K562 (cell line): ENCODE results near the gene FLVCR2. TPM values are rescaled to one million over a fixed set of nuclear protein-coding genes. Genes with fewer than 3 reads are reported as not detected.

Source experiments
- ATAC-seq: fragments of 200-7000 bp; cut with Tn5 transposase; 3 replicates; pipeline ENCODE4 v1.9.1; 2020; ENCODE audit warnings: moderate library complexity
- BruUV-seq: library from RNA; stranded (reverse); fragments of 400-500 nt; replicated peaks from 2 replicates; lab custom pipeline; 2021; lab: Mats Ljungman, UMichigan
- CTCF ChIA-PET: fragments of 300-600 bp; formaldehyde crosslinking; extraction: SDS; loops from one replicate; lab custom pipeline; 2021; ENCODE audit warnings: low intra/inter-chr PET ratio; lab: Yijun Ruan, JAX
- POLR2A ChIA-PET: fragments of 300-600, 350-650 bp; sonication (Branson Sonifier 250); formaldehyde crosslinking; extraction: SDS; loops from one replicate; lab custom pipeline; 2021; ENCODE audit warnings: antibody characterized with exemption, inconsistent platforms; lab: Yijun Ruan, JAX
- DNase-seq, 4 experiments: peaks; one replicate each; pipeline versions ENCODE4 v3.0.0 to v3.0.0-alpha.2; 2011 to 2018; ENCODE audit warnings: low spot score in 3 of 4, mixed read lengths in 3 of 4; ENCODE audit errors: extremely low read depth in 1 of 4
- FAIRE-seq: peaks from 2 replicates; lab custom pipeline; 2011; peaks lifted over from hg19 to GRCh38; lab: Jason Lieb, UNC
- H2AFZ ChIP-seq: 2 replicates; pipeline ENCODE4 v1.6.0; 2011; ENCODE audit warnings: low read depth, low read length, control low read depth, inconsistent platforms
- H3K27ac ChIP-seq: fragments of 200-600 bp; 3 replicates; pipeline ENCODE4 v1.8.0; 2011; ENCODE audit warnings: low read depth, mild to moderate bottlenecking, control low read depth, inconsistent platforms, low read length, moderate library complexity, mixed read lengths; ENCODE audit errors: extremely low read depth
- H3K27me3 ChIP-seq, 2 experiments: fragments of 300-600 bp in 1 of 2; 2 replicates in 1 of 2; 3 replicates in 1 of 2; pipeline versions ENCODE4 v1.6.0 to v1.8.0; 2011; ENCODE audit warnings: inconsistent platforms in 2 of 2, low read length in 2 of 2, mild to moderate bottlenecking in 1 of 2, mixed read lengths in 1 of 2, moderate library complexity in 1 of 2; ENCODE audit not compliant: control insufficient read depth in 2 of 2, insufficient read depth in 2 of 2
- H3K36me3 ChIP-seq: fragments of 300-600 bp; 3 replicates; pipeline ENCODE4 v1.8.0; 2011; ENCODE audit warnings: mild to moderate bottlenecking, low read length, inconsistent platforms; ENCODE audit not compliant: control insufficient read depth, insufficient read depth
- H3K4me1 ChIP-seq, 2 experiments: fragments of 200-600 bp in 1 of 2; replicated peaks in 1 of 2; 2 replicates in 1 of 2; 3 replicates in 1 of 2; pipeline versions ENCODE4 v1.5.1 to v1.8.0; 2011; ENCODE audit warnings: inconsistent platforms in 2 of 2, low read length in 2 of 2, mild to moderate bottlenecking in 1 of 2, mixed read lengths in 1 of 2, moderate library complexity in 1 of 2; ENCODE audit not compliant: control insufficient read depth in 2 of 2, insufficient read depth in 2 of 2
- H3K4me2 ChIP-seq: 2 replicates; pipeline ENCODE4 v1.6.1; 2011; ENCODE audit warnings: low read length, control low read depth, inconsistent platforms, mixed read lengths; ENCODE audit not compliant: insufficient read depth
- H3K4me3 ChIP-seq: fragments of 200-600 bp; sonication (generic), shearing (Covaris generic); 2 replicates; pipeline ENCODE4 v1.5.1; 2016; ENCODE audit warnings: control low read depth, inconsistent platforms
- H3K79me2 ChIP-seq: fragments of 200-600 bp; 3 replicates; pipeline ENCODE4 v1.8.0; 2011; ENCODE audit warnings: low read length, inconsistent platforms; ENCODE audit not compliant: control insufficient read depth, insufficient read depth
- H3K9ac ChIP-seq, 2 experiments: 2 replicates each; pipeline versions ENCODE4 v1.6.0 to v1.6.1; 2011; ENCODE audit warnings: low read depth in 2 of 2, low read length in 2 of 2, control low read depth in 1 of 2, inconsistent platforms in 1 of 2, mild to moderate bottlenecking in 1 of 2, mixed read lengths in 1 of 2; ENCODE audit not compliant: insufficient read depth in 1 of 2
- H3K9me1 ChIP-seq: one replicate; pipeline ENCODE4 v1.6.0; 2011; ENCODE audit warnings: inconsistent platforms, mild to moderate bottlenecking, low read length, moderate library complexity; ENCODE audit not compliant: control insufficient read depth, insufficient read depth
- H3K9me3 ChIP-seq: replicated peaks from 2 replicates; pipeline ENCODE4 v1.5.1; 2011; ENCODE audit warnings: low read depth, low read length, inconsistent platforms; ENCODE audit not compliant: control insufficient read depth, insufficient read depth
- H4K20me1 ChIP-seq: replicated peaks from 2 replicates; pipeline ENCODE4 v1.6.1; 2011; ENCODE audit warnings: low read length, inconsistent platforms, mixed read lengths; ENCODE audit not compliant: control insufficient read depth, insufficient read depth
- CLOCK ChIP-seq: fragments of 250-450 bp; sonication (Bioruptor Pico); IDR thresholded peaks from 2 replicates; pipeline ENCODE4 v1.4.0; 2020; ENCODE audit warnings: mild to moderate bottlenecking, moderate library complexity, borderline replicate concordance
- HDAC3 ChIP-seq: fragments of 450-650 bp; IDR thresholded peaks from 2 replicates; pipeline ENCODE4 v1.6.1; 2018; ENCODE audit warnings: borderline replicate concordance, mild to moderate bottlenecking, moderate library complexity; ENCODE audit not compliant: partially characterized antibody
- HINFP ChIP-seq: fragments of 450-650 bp; conservative IDR thresholded peaks from 2 replicates; pipeline ENCODE4 v1.6.1; 2016; ENCODE audit warnings: missing genetic modification characterization, low read depth, mild to moderate bottlenecking, control low read depth, missing compliant biosample characterization
- MTF1 ChIP-seq: fragments of 250-450 bp; sonication (Bioruptor Pico); IDR thresholded peaks from 2 replicates; pipeline ENCODE4 v1.9.0; 2021; ENCODE audit warnings: moderate library complexity, mild to moderate bottlenecking, inconsistent platforms, borderline replicate concordance
- SFPQ ChIP-seq: fragments of 200-400 bp; formaldehyde crosslinking; IDR thresholded peaks from 2 replicates; pipeline ENCODE4 v1.6.1; 2017; ENCODE audit warnings: mild to moderate bottlenecking, low read depth, low read length, moderate library complexity
- ZBTB43 ChIP-seq: sonication (generic); formaldehyde crosslinking; IDR thresholded peaks from 2 replicates; pipeline ENCODE4 v1.8.0; 2023; ENCODE audit warnings: mild to moderate bottlenecking, missing genetic modification reagents
- ZNF512 ChIP-seq: IDR thresholded peaks from 2 replicates; pipeline ENCODE4 v1.6.1; 2016; ENCODE audit warnings: missing genetic modification characterization, missing compliant biosample characterization
- WGBS: fragments of 100-300 bp; shearing (Covaris generic); methylation state at CpG from one replicate; pipeline ENCODE4 v1.1.6; 2016; ENCODE audit warnings: low coverage, mixed read lengths; ENCODE audit not compliant: insufficient coverage; ENCODE audit errors: missing lambda C conversion rate; 5-methylcytosine and 5-hydroxymethylcytosine counted together
- in situ Hi-C: fragments of 300-500 bp; cut with MboI; formaldehyde crosslinking; loops from 4 replicates; pipeline ENCODE4 v1.15.0; 2018; ENCODE audit warnings: inconsistent platforms, mixed read lengths
- intact Hi-C: fragments of 100-400 bp; cut with micrococcal nuclease; formaldehyde crosslinking; loops from 2 replicates; pipeline ENCODE4 v1.14.2; 2022
- polyA plus RNA-seq, 8 experiments: library from polyadenylated mRNA; depleted of rRNA in 4 of 8; stranded (reverse) in 5 of 8; unstranded in 3 of 8; fragments of >200 nt; fragmentation: Nextera tagmentation in 2 of 8; fragmentation: Illumina TruSeq in 1 of 8; extraction: Ambion mirVana in 2 of 8; extraction: Trizol in 1 of 8; gene quantifications; 2 replicates each; pipeline versions ENCODE4 v1.2.1 to v1.2.3, GENCODE V29; 2011 to 2014; ENCODE audit warnings: inconsistent platforms in 1 of 8, missing spikeins in 1 of 8
- total RNA-seq, 7 experiments: library from RNA; depleted of rRNA in 6 of 7; stranded (reverse); fragments of >200 nt in 6 of 7; fragmentation: Illumina TruSeq in 2 of 7; extraction: Trizol in 2 of 7; gene quantifications; 2 replicates each; pipeline versions ENCODE4 v1.2.1 to v1.2.3, GENCODE V29; 2011 to 2021; ENCODE audit warnings: low replicate concordance in 1 of 7

The FLVCR2 gene
- total and polyA plus RNA-seq, 9 of the 15 experiments (the other 6 are each of a cell fraction or from before 2014, with no cell fraction given) = 1.5 TPM; not detected in 8

GRCh38 chr14:75531256-75531655 is 47.2 kb upstream of the FLVCR2 start (continued):
- TF ChIP-seq CLOCK (CRISPR knock-in tag) (no peak), SFPQ (no peak)

- no peak overlapping the region for H3K4me3 ChIP-seq
- WGBS = 9% methylated on average over 5 of the region's 5 CpGs
- no peaks in the 10 kb centered on the region for H3K79me2 ChIP-seq
- intact Hi-C loops = no loop called here
- no peak overlapping the region for H2AFZ ChIP-seq
- no peak overlapping the region for H3K4me2 ChIP-seq
- H4K20me1 ChIP-seq = no peaks in the 10 kb centered on the region
- POLR2A ChIA-PET = no interaction called here
- H3K9me3 ChIP-seq = no peaks in the 10 kb centered on the region
- H3K27me3 ChIP-seq = 0 out of 5 replicates have a peak, but pooled peaks cover 0 to 4% of the 10 kb centered on the region in 2 experiments
- DNase-seq (no peak), FAIRE-seq (no peak), ATAC-seq (no peak)
- H3K4me1 ChIP-seq = peaks cover 4 to 10% of the 10 kb centered on the region in 2 experiments; a peak in 2 of 5 replicates
- CTCF ChIA-PET = no interaction called here
- in situ Hi-C loops = no loop called here
- H3K9me1 ChIP-seq = no peaks in the 10 kb centered on the region
- H3K36me3 ChIP-seq = no peaks in the 10 kb centered on the region
- H3K9ac ChIP-seq = no peak overlapping the region
- H3K27ac ChIP-seq = no peak overlapping the region
- no TSS peak for BruUV-seq
- TF ChIP-seq HINFP = no peak
- no peak for TF ChIP-seq ZNF512 (tag)
- no peak for TF ChIP-seq MTF1 (CRISPR knock-in tag)
- no peak for TF ChIP-seq ZBTB43
- TF ChIP-seq HDAC3 = no peak
These were observed 46.6 kb upstream of the FLVCR2 start for GRCh38 chr14:75531660-75532317.
